Globus pallidus (tissue), 1 donor: Measurements from ENCODE around the gene EFCAB6.
A peak's percentile ranks its signal among the peaks of the same experiment; 100 is the strongest.
"Not testable (repeated sequence)": the region's sequence is repeated elsewhere in the genome, so short reads cannot be mapped to it uniquely, and the experiment has no call there.

ENCODE experiments used
- DNase-seq: peaks from one replicate; pipeline ENCODE4 v3.0.0-alpha.2; 2015; ENCODE audit warnings: low spot score

The EFCAB6 gene

DNA sequence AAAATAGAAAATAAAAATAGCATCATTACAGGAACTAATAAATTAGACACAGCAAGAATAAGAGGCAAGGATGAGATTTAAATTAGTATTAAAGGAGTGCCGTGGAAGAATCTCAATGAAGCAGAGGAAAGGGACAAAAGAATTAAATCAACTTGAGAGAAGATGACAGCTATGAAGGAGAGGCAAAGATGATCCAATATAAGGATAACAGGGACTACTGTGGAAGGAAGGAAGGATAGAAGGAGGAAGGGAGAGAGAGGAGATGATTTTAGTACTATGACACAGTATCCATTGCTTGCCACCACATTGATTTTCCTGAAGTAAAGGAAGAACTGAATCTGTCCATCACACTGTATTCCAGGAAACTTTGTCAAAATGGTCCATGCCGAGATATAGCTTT lies 98.0 kb downstream of the EFCAB6 start:
- DNase-seq: no peak

DNA sequence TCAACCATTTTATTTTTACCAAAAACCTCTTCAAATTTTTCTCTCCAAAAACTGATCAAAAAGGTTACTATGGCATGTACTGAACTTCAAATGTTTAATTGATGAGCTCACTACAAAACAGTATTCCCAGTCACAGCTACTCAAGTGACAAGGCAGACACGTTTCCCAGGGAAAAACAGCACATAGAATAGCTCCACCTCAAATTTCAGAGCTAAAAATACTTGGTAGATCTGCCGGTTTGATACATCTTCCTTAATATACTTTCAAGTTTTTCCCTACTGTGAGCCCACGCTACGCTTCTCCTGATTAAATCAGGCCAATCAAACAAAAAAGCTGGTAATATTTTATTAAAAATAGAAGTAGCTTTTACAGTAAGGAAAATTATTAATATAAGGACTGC lies 100.4 kb downstream of the EFCAB6 start:
- DNase-seq: no peak

GRCh38 chr22:43707648-43708047 lies 104.5 kb downstream of the EFCAB6 start:
- no peak for DNase-seq

- DNase-seq: no peak
Measured at GRCh38 chr22:43706571-43707328, 105.4 kb downstream of the EFCAB6 start.

DNA sequence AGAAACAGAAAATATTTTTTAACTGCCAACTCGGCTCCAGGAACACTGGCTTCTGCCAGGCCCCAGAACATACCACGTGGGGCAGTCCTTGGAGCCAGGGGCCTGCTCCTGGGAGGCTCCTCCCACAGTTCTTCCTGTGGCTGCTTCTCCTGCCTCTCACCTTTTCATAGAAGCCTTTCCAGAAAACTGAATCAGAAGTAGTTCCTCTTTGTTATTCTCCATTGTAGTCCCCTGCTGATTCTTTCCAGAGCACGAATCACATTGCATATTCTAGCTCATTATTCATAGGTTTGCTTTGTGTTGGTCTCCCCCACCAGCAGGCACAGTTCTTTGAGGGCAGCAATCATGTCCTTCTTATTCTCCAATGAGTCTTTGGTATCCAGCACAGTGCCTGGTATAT lies 106.0 kb downstream of the EFCAB6 start:
- no peak for DNase-seq

DNA sequence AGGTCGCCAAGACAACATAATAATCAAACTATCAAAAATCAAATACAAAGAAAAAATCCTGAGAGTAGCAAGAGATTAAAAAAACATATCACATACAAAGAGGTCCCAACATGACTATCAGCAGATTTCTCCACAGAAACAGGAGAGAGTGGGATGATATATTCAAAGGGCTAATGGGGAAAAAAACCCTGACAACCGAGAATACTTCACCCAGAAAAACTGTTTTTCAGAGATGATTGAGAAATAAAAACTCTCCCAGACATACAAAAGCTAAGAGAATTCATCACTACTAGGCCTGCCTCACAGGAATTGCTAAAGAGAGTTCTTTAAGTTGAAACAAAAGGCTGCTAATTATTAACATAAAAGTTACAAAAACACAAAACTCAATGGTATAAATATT lies 108.1 kb downstream of the EFCAB6 start:
- no peak for DNase-seq

DNA sequence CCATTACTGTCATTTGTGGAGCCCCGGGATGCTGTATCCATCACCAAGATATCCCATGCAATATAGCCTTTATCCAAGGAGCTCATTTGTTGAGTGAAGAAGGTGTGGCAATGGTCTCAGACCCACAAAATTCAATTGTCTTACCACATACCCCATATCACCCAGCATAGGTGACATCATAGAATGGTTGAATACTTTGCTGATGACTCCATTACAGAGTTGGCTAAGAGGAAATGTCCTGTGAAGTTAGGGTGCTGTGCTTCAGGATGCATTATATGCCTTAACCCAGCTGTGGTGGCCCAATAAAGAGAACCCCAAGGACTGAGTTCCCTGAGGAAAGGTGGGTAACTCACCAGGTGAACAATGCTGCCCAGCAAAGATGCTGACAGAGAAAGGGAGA lies 113.7 kb downstream of the EFCAB6 start:
- DNase-seq: no peak

- no peak for DNase-seq
Measured at GRCh38 chr22:43697894-43698293, 114.2 kb downstream of the EFCAB6 start.

DNA sequence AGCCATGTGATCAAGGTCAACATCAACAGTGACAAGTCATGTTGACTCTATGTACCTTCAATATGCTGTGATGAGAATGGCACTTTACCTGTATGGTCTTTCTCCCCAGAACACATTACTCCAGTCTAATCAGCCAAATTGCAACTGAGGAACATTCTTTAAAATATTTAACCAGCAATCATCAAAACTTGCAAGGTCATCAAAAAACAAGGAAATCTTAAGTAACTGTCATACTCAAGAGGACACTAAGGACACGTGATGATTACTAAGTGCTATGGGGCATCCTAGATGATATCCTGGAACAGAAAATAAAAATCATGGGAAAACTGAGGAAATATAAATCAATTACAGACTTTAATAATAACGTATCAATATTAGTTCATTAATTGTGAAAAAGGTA lies 118.9 kb downstream of the EFCAB6 start:
- DNase-seq: no peak

DNA sequence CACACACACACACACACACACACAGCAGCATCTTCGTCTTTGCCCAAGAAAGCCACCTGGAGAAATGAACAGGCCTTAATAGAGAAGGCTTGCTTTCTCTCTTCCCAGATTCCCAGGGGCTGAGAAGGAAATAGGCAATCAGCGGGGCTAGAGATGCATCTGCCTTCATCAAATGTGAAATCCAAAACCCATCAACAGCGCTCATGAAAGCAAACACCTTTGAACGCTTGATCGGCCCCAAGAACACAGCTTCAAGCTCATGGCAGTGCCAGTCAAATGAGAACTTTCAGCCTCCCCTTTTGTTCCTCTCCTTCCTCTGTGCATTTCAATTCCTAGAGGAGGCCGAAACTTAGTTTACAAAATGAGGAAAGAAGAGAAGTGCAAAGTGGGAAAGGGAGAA lies 122.7 kb downstream of the EFCAB6 start:
- no peak for DNase-seq

- DNase-seq: no peak
Measured at GRCh38 chr22:43682851-43683250, 129.3 kb downstream of the EFCAB6 start.

DNA sequence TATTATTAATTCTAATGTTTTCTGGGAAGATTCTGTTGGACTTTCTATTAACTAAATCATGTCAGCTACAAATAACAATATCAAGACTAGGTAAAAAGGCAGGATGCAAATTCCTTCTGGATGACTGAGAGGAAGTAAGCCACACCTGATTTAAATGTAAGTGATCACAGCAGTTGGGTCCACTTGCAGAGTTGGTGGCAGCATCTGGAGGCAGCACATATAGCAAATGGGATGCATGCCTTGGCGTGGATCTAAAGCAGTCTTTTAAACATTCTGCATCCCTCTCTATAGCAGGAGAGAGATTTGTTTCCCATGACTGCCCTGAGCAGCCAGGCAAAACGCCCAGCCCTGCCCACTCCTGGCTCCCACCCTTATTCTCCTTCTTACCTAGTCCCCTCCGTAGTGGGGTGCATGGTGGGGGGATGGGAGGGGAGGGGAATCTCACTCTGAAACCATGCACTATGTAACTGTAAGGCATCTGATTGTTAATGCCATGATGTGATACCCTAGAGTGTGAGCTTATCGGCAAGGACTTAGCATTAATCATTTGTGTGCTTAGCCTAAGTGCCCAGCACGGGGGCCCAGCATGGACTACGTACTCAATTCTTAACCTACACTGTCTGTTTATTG lies 130.3 kb downstream of the EFCAB6 start:
- no peak for DNase-seq

GRCh38 chr22:43670513-43670912 lies 141.6 kb downstream of the EFCAB6 start:
- no peak for DNase-seq

GRCh38 chr22:43669190-43669589 lies 142.9 kb downstream of the EFCAB6 start:
- no peak for DNase-seq

DNA sequence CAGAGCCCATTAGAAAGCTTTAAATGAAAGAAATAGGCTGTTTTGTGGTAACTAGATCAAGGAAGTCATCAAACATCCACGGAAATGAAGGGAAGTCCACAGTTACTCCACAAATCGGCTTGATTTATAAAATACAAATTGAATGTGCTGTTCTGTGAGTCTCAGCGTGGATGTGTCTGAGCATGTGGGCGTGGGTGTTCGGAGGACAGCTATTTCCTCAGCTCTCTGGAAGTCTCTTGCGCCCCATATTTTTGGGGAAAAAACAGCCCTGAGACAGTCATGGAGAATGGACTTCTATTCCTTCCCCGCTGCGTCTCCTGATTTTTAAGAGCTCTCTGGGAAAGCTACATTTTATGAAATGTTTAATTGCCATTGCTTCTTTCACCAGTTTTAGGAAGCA lies 144.4 kb downstream of the EFCAB6 start:
- DNase-seq: no peak

- DNase-seq: no peak
Measured at GRCh38 chr22:43666457-43666856, 145.6 kb downstream of the EFCAB6 start.

DNA sequence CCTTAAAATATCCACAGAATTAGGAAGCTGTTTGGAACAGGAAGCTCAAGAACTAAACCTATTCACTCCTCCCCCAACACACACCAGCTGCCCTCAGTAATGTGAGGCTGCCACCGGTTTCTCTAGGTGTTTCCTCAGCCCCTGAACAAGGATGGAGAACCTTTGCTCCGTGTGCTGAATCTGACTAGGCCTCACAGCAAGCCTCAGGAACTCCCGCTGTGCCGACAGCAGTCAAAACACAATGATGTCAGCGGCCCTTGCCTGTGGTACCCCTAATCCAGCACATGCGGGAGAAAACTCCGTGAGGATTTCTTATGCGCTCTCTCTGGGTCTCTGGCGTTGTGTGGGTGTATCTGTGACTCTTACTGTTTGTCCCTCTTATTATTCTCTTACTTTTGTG lies 153.3 kb downstream of the EFCAB6 start:
- DNase-seq: no peak

- not testable (repeated sequence) for DNase-seq
Measured at GRCh38 chr22:43656581-43656980, 155.5 kb downstream of the EFCAB6 start.

DNA sequence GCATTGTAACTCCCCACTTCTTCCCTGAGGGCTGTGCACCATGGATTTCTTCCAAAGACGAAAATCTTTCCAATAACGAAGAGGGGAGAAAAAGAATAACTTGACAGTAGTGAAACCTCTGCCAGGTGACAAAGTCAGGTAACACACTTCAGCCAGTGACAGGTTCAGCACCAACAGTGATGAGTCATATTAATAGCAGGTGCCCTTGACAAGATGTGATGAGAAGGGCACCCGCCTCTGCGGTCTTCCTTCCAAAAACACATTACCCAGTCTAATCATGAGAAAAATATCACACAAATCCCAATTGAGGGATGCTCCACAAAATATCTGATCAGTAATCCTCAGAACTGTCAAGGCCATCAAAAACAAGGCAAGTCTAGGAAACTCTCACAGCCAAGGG lies 157.8 kb downstream of the EFCAB6 start:
- DNase-seq: no peak

DNA sequence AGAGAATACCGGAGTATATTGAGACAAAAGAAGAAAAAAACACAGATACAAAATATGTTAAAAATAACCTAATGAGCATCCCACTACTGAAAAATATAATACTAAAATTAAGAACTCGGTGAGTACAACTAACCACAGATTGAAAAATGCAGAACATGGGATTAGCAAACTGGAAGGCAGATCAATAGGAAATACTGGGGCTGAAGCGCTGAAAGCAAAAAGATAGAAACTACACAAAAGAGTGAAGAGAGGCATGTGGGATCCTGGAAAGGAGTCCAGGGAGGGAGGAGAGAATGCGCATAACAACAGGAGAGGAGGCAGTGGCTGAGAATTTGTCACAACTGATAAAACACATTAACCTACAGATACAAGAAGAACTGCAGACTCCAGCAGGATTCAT lies 159.3 kb downstream of the EFCAB6 start:
- DNase-seq: no peak

DNA sequence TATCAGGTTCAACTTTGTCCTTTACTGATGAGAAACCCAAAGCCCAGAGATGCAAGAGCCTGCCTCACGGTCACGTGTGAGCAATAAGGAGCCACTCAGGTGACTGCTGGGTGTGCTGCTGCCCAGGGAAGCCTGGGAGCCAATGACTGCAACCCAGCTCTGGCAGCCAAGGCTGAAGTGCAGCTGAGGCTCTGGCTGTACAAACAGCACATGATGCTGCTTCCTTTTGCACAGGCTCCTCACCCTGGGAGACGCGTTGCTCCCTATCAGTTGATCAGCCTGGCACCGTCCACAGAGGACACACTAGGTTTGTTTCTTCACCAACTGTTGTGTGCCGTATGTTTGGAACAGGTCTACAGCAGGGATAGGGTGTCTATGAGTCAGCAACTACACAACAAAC lies 168.7 kb downstream of the EFCAB6 start:
- peak; percentile 61 for DNase-seq

DNA sequence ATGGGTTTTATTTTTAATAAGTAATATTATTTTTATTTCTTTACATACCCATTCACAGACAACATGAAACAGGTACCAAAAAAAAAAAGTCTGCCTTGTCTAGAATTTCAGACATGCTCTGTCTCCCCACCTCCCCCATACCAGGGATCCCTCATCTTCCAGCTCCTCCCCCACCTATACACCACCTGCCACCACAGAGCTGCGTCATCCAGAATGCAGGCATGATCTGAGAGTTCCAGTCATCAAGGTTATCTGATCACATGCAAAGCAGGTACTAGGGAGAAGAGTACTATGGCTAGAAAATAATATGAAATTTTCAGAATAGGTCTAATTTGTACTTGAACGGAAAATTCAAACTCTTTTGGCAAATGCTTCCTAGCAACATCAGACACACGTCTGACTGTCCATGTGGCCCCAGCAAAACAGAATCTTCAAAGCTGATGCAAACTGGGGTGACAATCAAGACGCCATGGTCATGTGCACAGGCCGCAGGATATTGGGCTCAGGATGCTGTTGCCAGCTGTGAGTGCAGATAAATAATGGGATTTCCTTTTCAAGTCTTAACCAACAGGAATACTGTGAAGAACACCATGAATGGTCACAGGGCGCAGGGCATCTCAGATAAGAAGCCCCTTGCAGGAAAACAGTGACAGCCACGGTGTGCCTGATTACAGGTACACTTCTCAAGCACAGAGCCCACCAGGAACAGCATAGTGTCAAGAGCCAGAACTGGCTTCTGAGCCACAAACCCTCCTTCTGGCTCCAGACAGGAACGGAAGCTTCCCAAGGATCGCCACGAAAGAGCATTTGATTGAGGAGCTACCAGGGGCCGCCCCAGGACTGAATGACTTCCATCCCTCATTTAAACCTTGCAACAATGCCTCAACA lies 169.5 kb downstream of the EFCAB6 start:
- DNase-seq: no peak
